ENCODE data around the gene SNX19.

GRCh38 chr11:130831506-130831905 is 84.8 kb downstream of the SNX19 start:
- TF ChIP-seq CTCF (IDR thresholded peaks at IDR 0.05) (no peak), YY1 (IDR thresholded peaks at IDR 0.05; ENCODE audit: low read depth) (no peak), USF1 (IDR thresholded peaks at IDR 0.05; ENCODE audit: borderline replicate concordance, low read depth) (no peak), ZBTB33 (IDR thresholded peaks at IDR 0.05; ENCODE audit: borderline replicate concordance, low read depth) (no peak), POLR2AphosphoS5 (IDR thresholded peaks at IDR 0.05; ENCODE audit: low read depth, low read length) (no peak), REST (IDR thresholded peaks at IDR 0.05; ENCODE audit: low read depth, low read length) (no peak)

All from SK-N-SH (cell line).